HepG2 (cell line): ENCODE results near the gene TTLL11. TPM values are rescaled to one million over a fixed set of nuclear protein-coding genes. Genes with fewer than 3 reads are reported as not detected.
A peak's percentile ranks its signal among the peaks of the same experiment; 100 is the strongest.

Source experiments
- FOSL2 ChIP-seq: sonication (generic); formaldehyde crosslinking; IDR thresholded peaks from 2 replicates; pipeline ENCODE4 v1.4.0; 2020; ENCODE audit warnings: missing genetic modification reagents
- FOXA1 ChIP-seq, 2 experiments: fragments of 450-650 bp in 1 of 2; sonication (generic) in 1 of 2; formaldehyde crosslinking in 1 of 2; IDR thresholded peaks; 2 replicates each; pipeline versions ENCODE4 v1.4.0 to v1.6.1; 2016 to 2020; ENCODE audit warnings: missing genetic modification reagents in 1 of 2
- KAT8 ChIP-seq: IDR thresholded peaks from 2 replicates; pipeline ENCODE4 v1.6.1; 2016; ENCODE audit warnings: missing genetic modification reagents, missing compliant biosample characterization
- MXI1 ChIP-seq: IDR thresholded peaks from 3 replicates; pipeline ENCODE4 v1.6.1; 2012; ENCODE audit warnings: low read depth, low read length, inconsistent platforms, borderline replicate concordance
- RAD21 ChIP-seq: fragments of 450-650 bp; formaldehyde crosslinking; IDR thresholded peaks from 2 replicates; pipeline ENCODE4 v1.5.0; 2020; ENCODE audit warnings: mild to moderate bottlenecking
- REPIN1 ChIP-seq: sonication (generic); formaldehyde crosslinking; IDR thresholded peaks from 2 replicates; pipeline ENCODE4 v1.8.0; 2022; ENCODE audit warnings: missing genetic modification reagents, low read depth, mild to moderate bottlenecking, borderline replicate concordance
- SALL2 ChIP-seq: sonication (generic); formaldehyde crosslinking; IDR thresholded peaks from 2 replicates; pipeline ENCODE4 v1.8.1; 2023; ENCODE audit warnings: mild to moderate bottlenecking, missing genetic modification reagents, inconsistent platforms
- SP4 ChIP-seq: sonication (generic); formaldehyde crosslinking; IDR thresholded peaks from 2 replicates; pipeline ENCODE4 v1.8.1; 2023; ENCODE audit warnings: mild to moderate bottlenecking, missing genetic modification reagents
- STAG1 ChIP-seq: sonication (generic); formaldehyde crosslinking; IDR thresholded peaks from 2 replicates; pipeline ENCODE4 v1.4.0; 2020; ENCODE audit warnings: missing genetic modification reagents
- ZBTB3 ChIP-seq: sonication (generic); formaldehyde crosslinking; IDR thresholded peaks from 2 replicates; pipeline ENCODE4 v1.4.0; 2020; ENCODE audit warnings: low read depth, mild to moderate bottlenecking, moderate library complexity, missing genetic modification reagents, borderline replicate concordance
- ZFX ChIP-seq: sonication (generic); formaldehyde crosslinking; IDR thresholded peaks from 2 replicates; pipeline ENCODE4 v1.4.0; 2020; ENCODE audit warnings: mild to moderate bottlenecking, low read depth, missing genetic modification reagents, moderate library complexity
- ZNF230 ChIP-seq: sonication (generic); formaldehyde crosslinking; IDR thresholded peaks from 2 replicates; pipeline ENCODE4 v1.4.0; 2020; ENCODE audit warnings: mild to moderate bottlenecking, missing genetic modification reagents
- ZNF670 ChIP-seq: sonication (generic); formaldehyde crosslinking; IDR thresholded peaks from 2 replicates; pipeline ENCODE4 v1.8.0; 2022; ENCODE audit warnings: mild to moderate bottlenecking, missing genetic modification reagents, borderline replicate concordance
- polyA plus RNA-seq, 8 experiments: library from polyadenylated mRNA; depleted of rRNA in 3 of 8; stranded (reverse) in 7 of 8; unstranded in 1 of 8; fragments of >200 nt; fragmentation: Illumina TruSeq in 4 of 8; extraction: Trizol in 4 of 8; gene quantifications; 2 replicates each; pipeline versions ENCODE4 v1.2.1 to v1.2.3, GENCODE V29; 2011 to 2016; ENCODE audit warnings: low read depth in 4 of 8, missing spikeins in 1 of 8, mixed read lengths in 1 of 8; ENCODE audit not compliant: insufficient read depth in 1 of 8
- total RNA-seq, 5 experiments: library from RNA; depleted of rRNA; stranded (reverse); fragments of >200 nt; fragmentation: Illumina TruSeq; extraction: Trizol; gene quantifications; 2 replicates each; pipeline ENCODE4 v1.2.3, GENCODE V29; 2016; ENCODE audit warnings: low read depth in 1 of 5
- TF ChIP-seq, protein P1 (sequence below): sonication (generic); formaldehyde crosslinking; conservative IDR thresholded peaks from 2 replicates; pipeline ENCODE4 v1.8.1; 2023; ENCODE audit warnings: missing genetic modification reagents
- TF ChIP-seq, protein P2 (sequence below): sonication (generic); formaldehyde crosslinking; IDR thresholded peaks from 2 replicates; pipeline ENCODE4 v1.5.0; 2020; ENCODE audit warnings: mild to moderate bottlenecking, missing genetic modification reagents, borderline replicate concordance
- TF ChIP-seq, protein P3 (sequence below): sonication (generic); formaldehyde crosslinking; IDR thresholded peaks from 2 replicates; pipeline ENCODE4 v1.9.0; 2022; ENCODE audit warnings: missing genetic modification reagents, mild to moderate bottlenecking, borderline replicate concordance
- TF ChIP-seq, protein P4 (sequence below): sonication (generic); formaldehyde crosslinking; IDR thresholded peaks from 2 replicates; pipeline ENCODE4 v1.8.1; 2023; ENCODE audit warnings: missing genetic modification reagents, inconsistent platforms, borderline replicate concordance

Gene TTLL11
- total and polyA plus RNA-seq, 2 of the 13 experiments (the other 11 are each of a cell fraction or from before 2014, with no cell fraction given): 4.5 to 5.2 TPM

DNA sequence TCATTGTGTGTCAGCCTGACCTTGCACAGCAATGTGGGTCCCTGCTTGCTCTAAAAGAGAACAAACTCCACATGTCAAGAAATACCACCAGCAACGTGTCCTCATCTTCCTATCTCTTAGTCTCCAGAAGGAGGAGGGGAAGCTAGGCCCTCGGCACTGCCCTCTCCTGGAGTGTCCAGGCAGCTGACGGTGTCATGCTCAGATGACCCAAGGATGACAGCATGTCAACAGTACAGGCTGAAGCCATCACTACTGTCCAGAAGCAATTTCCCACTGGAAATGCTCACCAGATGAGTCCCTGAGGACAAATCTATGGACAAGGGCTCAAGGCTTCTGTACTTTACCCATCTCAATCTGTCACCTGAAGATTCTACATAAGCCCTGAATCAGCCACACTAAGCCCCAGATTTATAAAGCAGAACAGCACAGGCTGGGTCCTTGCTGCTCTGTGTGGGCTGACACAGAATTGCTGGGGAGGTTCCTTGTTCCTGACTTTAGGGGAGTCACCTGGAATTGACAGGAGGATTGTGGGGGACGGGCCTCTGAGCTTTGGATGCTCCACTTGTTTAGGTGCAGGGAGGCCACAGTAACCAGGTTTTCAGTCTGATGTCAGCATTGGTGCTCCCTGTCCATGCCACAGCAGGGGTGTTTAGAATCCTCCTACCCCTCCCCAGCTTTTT is 231.5 kb downstream of the TTLL11 start (continued):
- TF ChIP-seq ZFX (0 out of 2 replicates have a peak, but pooled peaks have one; percentile 20), FOSL2 (CRISPR knock-in tag) (peak; percentile 46; the same call in 1 of the 2 replicates), ZNF670 (CRISPR knock-in tag) (no peak), REPIN1 (CRISPR knock-in tag) (no peak), SP4 (CRISPR knock-in tag) (no peak), FOXA1 (IDR thresholded peaks at IDR 0.05) (no peak), FOXA1 (CRISPR knock-in tag; IDR thresholded peaks at IDR 0.05) (peak; percentile 71), KAT8 (0 out of 2 replicates have a peak, but pooled peaks have one; percentile 26), ZNF230 (CRISPR knock-in tag) (no peak), RAD21 (CRISPR knock-in tag) (peak; percentile 78), ZBTB3 (CRISPR knock-in tag) (no peak), SALL2 (CRISPR knock-in tag) (no peak), STAG1 (CRISPR knock-in tag) (peak; percentile 83), MXI1 (peak; percentile 46; the same call in 1 of the 3 replicates)
- TF ChIP-seq, protein P1, sequence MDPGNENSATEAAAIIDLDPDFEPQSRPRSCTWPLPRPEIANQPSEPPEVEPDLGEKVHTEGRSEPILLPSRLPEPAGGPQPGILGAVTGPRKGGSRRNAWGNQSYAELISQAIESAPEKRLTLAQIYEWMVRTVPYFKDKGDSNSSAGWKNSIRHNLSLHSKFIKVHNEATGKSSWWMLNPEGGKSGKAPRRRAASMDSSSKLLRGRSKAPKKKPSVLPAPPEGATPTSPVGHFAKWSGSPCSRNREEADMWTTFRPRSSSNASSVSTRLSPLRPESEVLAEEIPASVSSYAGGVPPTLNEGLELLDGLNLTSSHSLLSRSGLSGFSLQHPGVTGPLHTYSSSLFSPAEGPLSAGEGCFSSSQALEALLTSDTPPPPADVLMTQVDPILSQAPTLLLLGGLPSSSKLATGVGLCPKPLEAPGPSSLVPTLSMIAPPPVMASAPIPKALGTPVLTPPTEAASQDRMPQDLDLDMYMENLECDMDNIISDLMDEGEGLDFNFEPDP (CRISPR knock-in tag): no peak
- TF ChIP-seq, protein P2, sequence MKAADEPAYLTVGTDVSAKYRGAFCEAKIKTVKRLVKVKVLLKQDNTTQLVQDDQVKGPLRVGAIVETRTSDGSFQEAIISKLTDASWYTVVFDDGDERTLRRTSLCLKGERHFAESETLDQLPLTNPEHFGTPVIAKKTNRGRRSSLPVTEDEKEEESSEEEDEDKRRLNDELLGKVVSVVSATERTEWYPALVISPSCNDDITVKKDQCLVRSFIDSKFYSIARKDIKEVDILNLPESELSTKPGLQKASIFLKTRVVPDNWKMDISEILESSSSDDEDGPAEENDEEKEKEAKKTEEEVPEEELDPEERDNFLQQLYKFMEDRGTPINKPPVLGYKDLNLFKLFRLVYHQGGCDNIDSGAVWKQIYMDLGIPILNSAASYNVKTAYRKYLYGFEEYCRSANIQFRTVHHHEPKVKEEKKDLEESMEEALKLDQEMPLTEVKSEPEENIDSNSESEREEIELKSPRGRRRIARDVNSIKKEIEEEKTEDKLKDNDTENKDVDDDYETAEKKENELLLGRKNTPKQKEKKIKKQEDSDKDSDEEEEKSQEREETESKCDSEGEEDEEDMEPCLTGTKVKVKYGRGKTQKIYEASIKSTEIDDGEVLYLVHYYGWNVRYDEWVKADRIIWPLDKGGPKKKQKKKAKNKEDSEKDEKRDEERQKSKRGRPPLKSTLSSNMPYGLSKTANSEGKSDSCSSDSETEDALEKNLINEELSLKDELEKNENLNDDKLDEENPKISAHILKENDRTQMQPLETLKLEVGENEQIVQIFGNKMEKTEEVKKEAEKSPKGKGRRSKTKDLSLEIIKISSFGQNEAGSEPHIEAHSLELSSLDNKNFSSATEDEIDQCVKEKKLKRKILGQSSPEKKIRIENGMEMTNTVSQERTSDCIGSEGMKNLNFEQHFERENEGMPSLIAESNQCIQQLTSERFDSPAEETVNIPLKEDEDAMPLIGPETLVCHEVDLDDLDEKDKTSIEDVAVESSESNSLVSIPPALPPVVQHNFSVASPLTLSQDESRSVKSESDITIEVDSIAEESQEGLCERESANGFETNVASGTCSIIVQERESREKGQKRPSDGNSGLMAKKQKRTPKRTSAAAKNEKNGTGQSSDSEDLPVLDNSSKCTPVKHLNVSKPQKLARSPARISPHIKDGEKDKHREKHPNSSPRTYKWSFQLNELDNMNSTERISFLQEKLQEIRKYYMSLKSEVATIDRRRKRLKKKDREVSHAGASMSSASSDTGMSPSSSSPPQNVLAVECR (CRISPR knock-in tag): peak; percentile 39; the same call in 1 of the 2 replicates
- TF ChIP-seq, protein P3, sequence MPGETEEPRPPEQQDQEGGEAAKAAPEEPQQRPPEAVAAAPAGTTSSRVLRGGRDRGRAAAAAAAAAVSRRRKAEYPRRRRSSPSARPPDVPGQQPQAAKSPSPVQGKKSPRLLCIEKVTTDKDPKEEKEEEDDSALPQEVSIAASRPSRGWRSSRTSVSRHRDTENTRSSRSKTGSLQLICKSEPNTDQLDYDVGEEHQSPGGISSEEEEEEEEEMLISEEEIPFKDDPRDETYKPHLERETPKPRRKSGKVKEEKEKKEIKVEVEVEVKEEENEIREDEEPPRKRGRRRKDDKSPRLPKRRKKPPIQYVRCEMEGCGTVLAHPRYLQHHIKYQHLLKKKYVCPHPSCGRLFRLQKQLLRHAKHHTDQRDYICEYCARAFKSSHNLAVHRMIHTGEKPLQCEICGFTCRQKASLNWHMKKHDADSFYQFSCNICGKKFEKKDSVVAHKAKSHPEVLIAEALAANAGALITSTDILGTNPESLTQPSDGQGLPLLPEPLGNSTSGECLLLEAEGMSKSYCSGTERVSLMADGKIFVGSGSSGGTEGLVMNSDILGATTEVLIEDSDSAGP (CRISPR knock-in tag): peak; percentile 20; the same call in 1 of the 2 replicates
- TF ChIP-seq, protein P4, sequence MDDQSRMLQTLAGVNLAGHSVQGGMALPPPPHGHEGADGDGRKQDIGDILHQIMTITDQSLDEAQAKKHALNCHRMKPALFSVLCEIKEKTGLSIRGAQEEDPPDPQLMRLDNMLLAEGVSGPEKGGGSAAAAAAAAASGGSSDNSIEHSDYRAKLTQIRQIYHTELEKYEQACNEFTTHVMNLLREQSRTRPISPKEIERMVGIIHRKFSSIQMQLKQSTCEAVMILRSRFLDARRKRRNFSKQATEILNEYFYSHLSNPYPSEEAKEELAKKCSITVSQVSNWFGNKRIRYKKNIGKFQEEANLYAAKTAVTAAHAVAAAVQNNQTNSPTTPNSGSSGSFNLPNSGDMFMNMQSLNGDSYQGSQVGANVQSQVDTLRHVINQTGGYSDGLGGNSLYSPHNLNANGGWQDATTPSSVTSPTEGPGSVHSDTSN (CRISPR knock-in tag): no peak
